GM20000 (cell line): Measurements from ENCODE around the gene SECTM1.

Source experiments
- DNase-seq: peaks from one replicate; pipeline ENCODE4 v3.0.0; 2012; ENCODE audit warnings: low spot score
- TF ChIP-seq, protein P1 (sequence below): IDR thresholded peaks from 2 replicates; pipeline ENCODE4 v1.5.1; 2012; ENCODE audit warnings: mild to moderate bottlenecking, control low read depth; ENCODE audit errors: extremely low read depth, missing control alignments

The SECTM1 gene

DNA sequence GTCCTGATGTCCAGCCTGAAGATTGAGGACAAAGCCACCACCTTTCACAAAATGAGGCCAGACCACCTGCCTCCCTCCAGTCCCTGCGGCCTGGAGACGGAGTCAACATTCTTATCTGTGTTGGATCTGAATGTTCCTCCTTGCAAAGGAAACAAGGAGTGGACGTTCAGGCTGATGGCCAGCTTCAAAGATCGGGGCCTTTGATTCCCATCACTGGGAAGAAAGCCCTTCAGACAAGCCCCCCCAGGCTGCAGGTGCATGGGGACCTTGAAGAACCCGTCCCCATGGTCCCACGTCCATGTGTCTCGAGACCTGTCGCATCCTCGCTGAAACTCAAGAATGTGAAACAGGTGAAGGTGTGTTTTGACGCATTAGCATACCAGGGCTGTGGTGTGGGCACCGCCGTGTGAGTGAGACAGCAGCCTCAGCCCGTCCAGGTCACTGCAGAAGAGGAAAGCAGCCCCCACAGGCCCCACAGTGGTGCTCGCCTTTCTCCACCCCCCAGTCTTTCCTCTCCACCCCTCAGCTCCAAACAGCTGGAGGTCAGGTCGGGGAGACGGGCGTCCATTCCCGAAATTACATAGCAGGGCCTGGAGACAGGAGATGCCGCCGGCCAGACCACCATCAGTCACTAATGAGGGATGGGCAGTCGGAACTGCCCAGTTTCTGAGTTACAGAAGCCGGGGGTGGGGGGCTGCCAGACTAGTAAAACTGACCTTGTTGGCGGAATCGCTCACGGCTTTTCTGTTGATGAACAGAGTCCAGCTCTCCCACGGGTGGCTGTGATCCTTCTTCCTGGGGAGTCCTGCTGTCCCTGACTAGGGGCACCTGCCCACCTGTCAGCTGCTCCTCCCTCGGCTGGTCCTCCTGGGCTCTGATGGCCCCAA, 59.2 kb downstream of the SECTM1 start:
- TF ChIP-seq, protein P1, sequence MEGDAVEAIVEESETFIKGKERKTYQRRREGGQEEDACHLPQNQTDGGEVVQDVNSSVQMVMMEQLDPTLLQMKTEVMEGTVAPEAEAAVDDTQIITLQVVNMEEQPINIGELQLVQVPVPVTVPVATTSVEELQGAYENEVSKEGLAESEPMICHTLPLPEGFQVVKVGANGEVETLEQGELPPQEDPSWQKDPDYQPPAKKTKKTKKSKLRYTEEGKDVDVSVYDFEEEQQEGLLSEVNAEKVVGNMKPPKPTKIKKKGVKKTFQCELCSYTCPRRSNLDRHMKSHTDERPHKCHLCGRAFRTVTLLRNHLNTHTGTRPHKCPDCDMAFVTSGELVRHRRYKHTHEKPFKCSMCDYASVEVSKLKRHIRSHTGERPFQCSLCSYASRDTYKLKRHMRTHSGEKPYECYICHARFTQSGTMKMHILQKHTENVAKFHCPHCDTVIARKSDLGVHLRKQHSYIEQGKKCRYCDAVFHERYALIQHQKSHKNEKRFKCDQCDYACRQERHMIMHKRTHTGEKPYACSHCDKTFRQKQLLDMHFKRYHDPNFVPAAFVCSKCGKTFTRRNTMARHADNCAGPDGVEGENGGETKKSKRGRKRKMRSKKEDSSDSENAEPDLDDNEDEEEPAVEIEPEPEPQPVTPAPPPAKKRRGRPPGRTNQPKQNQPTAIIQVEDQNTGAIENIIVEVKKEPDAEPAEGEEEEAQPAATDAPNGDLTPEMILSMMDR = no peak
- no peak for DNase-seq

DNA sequence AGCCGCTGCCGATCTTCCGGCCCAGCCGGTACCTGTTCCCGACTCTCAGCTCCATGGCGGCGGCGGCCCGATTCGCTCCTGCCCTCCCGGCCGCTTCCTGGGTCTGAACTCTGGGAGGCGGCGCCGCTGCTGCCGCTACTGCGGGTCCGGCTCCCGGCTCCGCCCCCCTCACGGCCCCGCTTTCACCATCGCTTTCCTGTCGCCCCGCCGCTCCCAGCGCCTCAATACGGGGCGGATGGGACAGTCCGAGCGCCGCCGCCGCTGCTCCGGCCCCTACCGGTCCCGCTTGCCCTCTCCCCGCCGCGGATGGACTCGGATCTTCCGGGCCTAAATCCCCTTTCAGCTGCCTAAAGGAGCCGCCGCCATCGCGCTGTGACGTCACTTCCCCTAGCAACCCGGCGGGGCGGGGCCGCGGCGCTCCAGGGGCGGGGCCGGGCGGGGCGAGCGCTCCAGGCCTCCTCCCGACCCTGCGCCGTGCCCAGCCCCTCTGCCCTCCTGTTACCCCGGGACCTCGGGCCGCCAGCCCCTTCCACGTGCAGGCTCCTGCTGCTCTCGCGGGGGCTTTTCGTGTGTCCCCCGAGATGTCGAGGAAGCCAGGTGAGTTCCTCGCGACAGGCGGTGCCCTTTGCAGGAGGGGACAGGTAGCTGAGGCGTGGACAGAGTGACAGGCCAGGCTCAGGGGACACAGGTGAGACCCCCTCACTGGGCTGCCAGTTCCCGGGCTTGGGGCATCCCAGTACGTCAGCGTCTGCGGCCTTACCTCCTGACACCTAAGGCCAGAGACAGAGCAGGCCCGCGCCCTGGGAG, 60.0 kb downstream of the SECTM1 start, which contains the start of gene CSNK1D:
TSS of gene CSNK1D (minus strand) at position 374 of the 807 bp plus-strand sequence. CDS start at position 55, 319 bp downstream.
- DNase-seq = peak; percentile 99
- TF ChIP-seq, protein P1 = no peak

DNA sequence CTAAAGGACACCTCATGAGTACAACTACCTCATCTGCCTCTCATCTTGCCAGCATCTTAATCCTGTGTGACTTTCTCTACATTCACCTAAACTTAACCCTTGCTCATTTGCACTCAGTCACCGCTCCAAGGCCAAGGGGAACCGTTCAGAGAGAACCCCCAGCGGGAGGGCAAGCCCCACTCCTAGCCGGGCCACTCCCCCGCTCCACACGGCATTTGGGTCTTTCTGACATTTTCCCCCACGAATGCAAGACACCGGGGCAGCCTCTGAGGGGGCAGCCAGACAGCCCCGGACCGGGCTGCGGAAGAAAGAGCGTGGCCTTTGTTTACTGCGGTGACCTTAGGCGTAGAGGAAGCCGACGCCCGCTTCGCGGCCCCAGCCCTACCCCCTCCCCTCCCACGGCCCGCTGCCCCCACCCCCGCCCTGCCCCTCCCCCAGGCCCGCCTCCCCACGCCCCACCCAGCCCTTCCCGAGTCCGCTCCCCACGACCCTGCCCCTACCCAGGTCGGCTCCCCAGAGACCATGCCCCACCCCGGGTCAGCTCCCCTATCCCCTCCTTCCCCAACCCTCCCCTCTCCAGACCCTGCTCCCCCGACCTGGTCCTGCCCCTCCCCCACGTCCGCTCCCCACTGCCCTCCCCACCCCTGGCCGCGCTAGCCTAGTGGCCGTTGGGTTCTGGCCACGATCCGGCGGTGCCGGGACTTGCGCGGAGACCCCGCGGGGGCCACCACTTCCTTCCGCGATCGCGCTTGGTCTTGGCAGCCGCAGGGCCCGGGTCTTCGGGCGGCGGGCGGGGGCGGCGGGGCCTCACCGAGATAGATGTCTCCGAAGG, 60.9 kb downstream of the SECTM1 start:
- TF ChIP-seq, protein P1 = no peak
- DNase-seq = peak; percentile 74

DNA sequence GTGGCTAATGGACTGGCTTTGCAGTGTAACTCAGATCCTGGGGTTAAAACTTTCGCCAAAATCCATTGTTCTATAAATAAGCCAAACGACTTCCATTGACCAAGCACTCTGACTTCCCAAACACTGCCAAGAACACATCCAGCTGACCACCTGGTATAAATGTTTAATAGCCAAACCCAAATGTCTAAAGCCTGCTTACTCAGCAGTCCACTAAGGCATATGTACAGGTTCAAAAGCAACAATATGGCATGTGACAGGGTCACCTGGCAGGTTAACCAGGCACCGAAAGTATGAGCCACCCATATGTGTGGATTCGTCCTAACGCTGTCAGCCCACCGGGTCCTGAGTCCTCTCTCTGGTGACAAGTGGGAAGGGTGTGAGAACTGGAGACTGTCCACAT, 62.2 kb downstream of the SECTM1 start:
- DNase-seq = no peak
- TF ChIP-seq, protein P1 = no peak
